Panc1 (cell line): Measurements from ENCODE around the gene SHISA7. TPM values are rescaled to one million over a fixed set of nuclear protein-coding genes. Genes with fewer than 3 reads are reported as not detected.

Experiments
- ATAC-seq: fragments of 200-7000 bp; cut with Tn5 transposase; 2 replicates; pipeline ENCODE4 v1.9.1; 2020; ENCODE audit warnings: mild to moderate bottlenecking, moderate library complexity
- BruUV-seq: library from RNA; stranded (reverse); fragments of 400-500 nt; replicated peaks from 2 replicates; lab custom pipeline; 2021; lab: Mats Ljungman, UMichigan
- CTCF ChIA-PET: fragments of 300-600 bp; sonication (Branson Sonifier 250); formaldehyde crosslinking; loops from one replicate; lab custom pipeline; 2022; ENCODE audit warnings: antibody characterized with exemption; lab: Charles Lee
- POLR2A ChIA-PET: fragments of 300-600 bp; sonication (Branson Sonifier 250); formaldehyde crosslinking; loops from one replicate; lab custom pipeline; 2022; ENCODE audit warnings: antibody characterized with exemption; lab: Charles Lee
- DNase-seq: peaks from one replicate; pipeline ENCODE4 v3.0.0-alpha.2; 2010; ENCODE audit warnings: low read depth, low spot score
- H3K27ac ChIP-seq: 2 replicates; pipeline ENCODE4 v1.5.1; 2011; ENCODE audit warnings: mild to moderate bottlenecking, low read length, inconsistent platforms
- H3K27me3 ChIP-seq: fragments of 200-500 bp; sonication (Bioruptor generic); 2 replicates; pipeline ENCODE4 v1.6.0; 2014; ENCODE audit warnings: low read length, inconsistent platforms; ENCODE audit not compliant: control insufficient read depth, insufficient read depth
- H3K36me3 ChIP-seq: fragments of 200-500 bp; sonication (Bioruptor generic); 2 replicates; pipeline ENCODE4 v1.5.1; 2014; ENCODE audit warnings: inconsistent platforms, mild to moderate bottlenecking, low read length, moderate library complexity; ENCODE audit not compliant: control insufficient read depth, insufficient read depth
- H3K4me1 ChIP-seq: 2 replicates; pipeline ENCODE4 v1.5.1; 2011; ENCODE audit warnings: inconsistent platforms, mild to moderate bottlenecking, low read length, moderate library complexity; ENCODE audit not compliant: control insufficient read depth, insufficient read depth
- H3K4me3 ChIP-seq, 2 experiments: 2 replicates each; pipeline ENCODE4 v1.5.1; 2011 to 2012; ENCODE audit warnings: low read depth in 2 of 2, low read length in 2 of 2, mild to moderate bottlenecking in 2 of 2, inconsistent platforms in 1 of 2, moderate library complexity in 1 of 2
- H3K9me3 ChIP-seq: fragments of 200-500 bp; sonication (Bioruptor generic); 2 replicates; pipeline ENCODE4 v1.5.1; 2014; ENCODE audit warnings: low read depth, mild to moderate bottlenecking, inconsistent platforms, low read length, moderate library complexity; ENCODE audit not compliant: control insufficient read depth, insufficient read depth
- CTCF ChIP-seq: fragments of 450-650 bp; IDR thresholded peaks from 2 replicates; pipeline ENCODE4 v1.5.1; 2017; ENCODE audit warnings: mild to moderate bottlenecking
- POLR2AphosphoS5 ChIP-seq: IDR thresholded peaks from 2 replicates; pipeline ENCODE4 v1.6.1; 2012; ENCODE audit warnings: mild to moderate bottlenecking, low read depth, low read length, moderate library complexity
- REST ChIP-seq, 2 experiments: IDR thresholded peaks; 2 replicates each; pipeline ENCODE4 v1.6.1; 2011 to 2012; ENCODE audit warnings: low read depth in 2 of 2, control low read depth in 1 of 2, low read length in 1 of 2, mild to moderate bottlenecking in 1 of 2, moderate library complexity in 1 of 2; ENCODE audit not compliant: insufficient read depth in 1 of 2
- SIN3A ChIP-seq: IDR thresholded peaks from 2 replicates; pipeline ENCODE4 v1.6.1; 2012; ENCODE audit warnings: low read depth, mild to moderate bottlenecking, low read length, moderate library complexity, borderline replicate concordance; ENCODE audit not compliant: insufficient read depth
- TCF7L2 ChIP-seq: IDR thresholded peaks from 2 replicates; pipeline ENCODE4 v1.6.1; 2011; ENCODE audit warnings: mild to moderate bottlenecking, low read depth, low read length, inconsistent platforms
- in situ Hi-C: cut with HindIII; loops from 2 replicates; pipeline ENCODE4 v1.10.0; 2016; ENCODE audit warnings: low sequenced_read_pairs, low pct_unique_long_range_greater_than_20kb
- intact Hi-C: fragments of 100-400 bp; cut with micrococcal nuclease; formaldehyde crosslinking; loops from one replicate; pipeline ENCODE4 v1.10.0; 2022; ENCODE audit not compliant: unreplicated experiment
- total RNA-seq: library from RNA; stranded (reverse); gene quantifications from one replicate; pipeline ENCODE4 v1.2.1, GENCODE V29; 2021; ENCODE audit not compliant: unreplicated experiment

The SHISA7 gene
- total RNA-seq, 1 experiment from 2014 or later, result 0.03 TPM

DNA sequence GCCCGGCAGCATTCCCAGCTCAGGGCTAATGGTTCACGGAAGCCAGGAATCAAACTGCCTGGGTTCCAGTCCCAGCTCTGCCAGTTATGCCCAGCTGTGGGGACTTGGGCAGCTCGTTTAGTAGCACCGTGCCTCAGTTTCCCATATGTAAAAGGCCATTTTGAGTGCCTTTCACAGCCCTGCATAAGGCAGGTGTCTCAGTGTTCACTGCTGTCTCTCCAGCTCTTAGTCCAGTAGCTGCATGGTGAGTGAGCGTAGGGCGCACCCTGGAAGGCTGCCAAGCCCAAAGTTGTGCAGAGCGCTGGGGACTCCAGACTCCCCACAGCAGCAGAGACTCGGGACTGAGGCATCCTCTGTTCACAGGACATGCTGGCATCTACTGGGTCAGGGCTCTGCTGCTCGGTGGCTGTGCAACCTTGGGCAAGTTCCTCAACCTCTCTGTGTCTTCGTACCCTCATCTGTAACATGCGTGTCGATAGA, 51.9 kb downstream of the SHISA7 start:
- Histone ChIP-seq H3K4me1 (peaks cover 53% of the 10 kb centered on the region), H3K27ac (no peak overlapping the region), H3K27me3 (no peaks in the 10 kb centered on the region), H3K4me3 (no peak overlapping the region), H3K36me3 (peaks cover 19% of the 10 kb centered on the region), H3K9me3 (no peaks in the 10 kb centered on the region)
- in situ Hi-C loops (no loop called here), intact Hi-C loops (no loop called here)
- no TSS peak for BruUV-seq
- TF ChIP-seq POLR2AphosphoS5 (peak; percentile 80), REST (IDR thresholded peaks at IDR 0.05; ENCODE audit: insufficient read depth in 1 of 2, low read depth in 2 of 2, low read length in 1 of 2) (peak in 1 of 2 experiments; percentile 13; a peak in 1 of 4 replicates), TCF7L2 (no peak), SIN3A (no peak), CTCF (no peak)
- peak; percentile 28 for ATAC-seq
- no peak for DNase-seq
- CTCF ChIA-PET, result no interaction called here
- POLR2A ChIA-PET, result interaction anchor here (1.6 kb wide), 1 partner anchor 8 kb away, joined by 5 read pairs; no protein-coding TSS in a partner anchor

DNA sequence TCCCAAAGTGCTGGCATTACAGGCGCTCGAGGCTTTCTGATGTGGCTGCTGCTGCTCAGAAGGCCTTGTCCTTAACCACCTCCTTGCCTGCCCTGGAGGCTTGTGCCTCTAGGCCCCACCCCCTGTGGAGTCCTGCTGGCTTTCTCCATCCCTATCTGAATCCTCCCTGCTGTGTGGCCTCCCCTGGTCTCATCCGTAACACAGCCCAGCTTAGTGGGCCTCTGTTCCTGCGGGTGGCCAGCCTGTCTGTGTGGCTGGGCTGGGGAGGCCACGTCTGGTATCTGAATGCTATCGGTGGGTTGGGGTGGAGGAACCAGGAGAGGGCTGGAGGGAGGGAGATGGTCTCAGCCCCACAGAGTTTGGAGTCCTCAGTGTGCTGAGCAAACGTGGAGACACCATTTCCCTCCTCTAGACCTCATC, 52.6 kb downstream of the SHISA7 start:
- Histone ChIP-seq H3K4me1 (peaks cover 53% of the 10 kb centered on the region), H3K36me3 (peaks cover 22% of the 10 kb centered on the region), H3K9me3 (no peaks in the 10 kb centered on the region), H3K27ac (0 out of 2 replicates have a peak overlapping the region, but pooled peaks have one; percentile 2), H3K27me3 (no peaks in the 10 kb centered on the region), H3K4me3 (no peak overlapping the region)
- in situ Hi-C loops (no loop called here), intact Hi-C loops (no loop called here)
- no peak for DNase-seq
- ChIA-PET CTCF (no interaction called here), POLR2A (interaction anchor here (0.6 to 1.9 kb wide), 4 partner anchors 9 to 224 kb away, joined by 3 to 7 read pairs (median 4); partner anchors contain the start of gene DNAAF3)
- TF ChIP-seq TCF7L2 (peak; percentile 32; the same call in 1 of the 2 replicates), CTCF (no peak)
- peak; percentile 9; the same call in 1 of the 2 replicates for ATAC-seq
- no TSS peak for BruUV-seq
